K562 (cell line): ENCODE measurements around the gene KDM2A.

Experiments
- CBFB ChIP-seq: sonication (generic); formaldehyde crosslinking; IDR thresholded peaks from 2 replicates; pipeline ENCODE4 v1.4.0; 2020; ENCODE audit warnings: mild to moderate bottlenecking, missing genetic modification reagents
- CXXC5 ChIP-seq: fragments of 250-450 bp; sonication (Bioruptor Pico); IDR thresholded peaks from 2 replicates; pipeline ENCODE4 v1.8.0; 2022; ENCODE audit warnings: inconsistent platforms, mild to moderate bottlenecking, moderate library complexity
- KLF6 ChIP-seq: fragments of 250-450 bp; sonication (Bioruptor Pico); IDR thresholded peaks from 2 replicates; pipeline ENCODE4 v1.4.0; 2020; ENCODE audit warnings: mild to moderate bottlenecking, moderate library complexity, borderline replicate concordance
- L3MBTL2 ChIP-seq: fragments of 450-650 bp; IDR thresholded peaks from 2 replicates; pipeline ENCODE4 v1.6.1; 2016; ENCODE audit warnings: mild to moderate bottlenecking, moderate library complexity
- POLR2A ChIP-seq: fragments of 450-650 bp; conservative IDR thresholded peaks from 2 replicates; pipeline ENCODE4 v1.6.1; 2016
- RBM22 ChIP-seq: fragments of 200-400 bp; formaldehyde crosslinking; IDR thresholded peaks from 2 replicates; pipeline ENCODE4 v1.6.1; 2018; ENCODE audit warnings: low read length, low read depth; ENCODE audit not compliant: poor library complexity, severe bottlenecking
- SREBF2 ChIP-seq: sonication (generic); formaldehyde crosslinking; IDR thresholded peaks from 2 replicates; pipeline ENCODE4 v1.4.0; 2020; ENCODE audit warnings: mild to moderate bottlenecking, missing genetic modification reagents
- ZNF584 ChIP-seq: fragments of 200-800 bp; sonication (Bioruptor generic); IDR thresholded peaks from 2 replicates; pipeline ENCODE4 v1.6.1; 2016; ENCODE audit warnings: low read depth, mild to moderate bottlenecking, missing genetic modification characterization, missing compliant biosample characterization
- TF ChIP-seq, protein P1 (sequence below): fragments of 150-350 bp; conservative IDR thresholded peaks from 2 replicates; pipeline ENCODE4 v1.6.1; 2014; ENCODE audit warnings: low read length
- TF ChIP-seq, protein P2 (sequence below): sonication (generic); formaldehyde crosslinking; IDR thresholded peaks from 2 replicates; pipeline ENCODE4 v1.8.1; 2023; ENCODE audit warnings: mild to moderate bottlenecking, missing genetic modification reagents, moderate library complexity

DNA sequence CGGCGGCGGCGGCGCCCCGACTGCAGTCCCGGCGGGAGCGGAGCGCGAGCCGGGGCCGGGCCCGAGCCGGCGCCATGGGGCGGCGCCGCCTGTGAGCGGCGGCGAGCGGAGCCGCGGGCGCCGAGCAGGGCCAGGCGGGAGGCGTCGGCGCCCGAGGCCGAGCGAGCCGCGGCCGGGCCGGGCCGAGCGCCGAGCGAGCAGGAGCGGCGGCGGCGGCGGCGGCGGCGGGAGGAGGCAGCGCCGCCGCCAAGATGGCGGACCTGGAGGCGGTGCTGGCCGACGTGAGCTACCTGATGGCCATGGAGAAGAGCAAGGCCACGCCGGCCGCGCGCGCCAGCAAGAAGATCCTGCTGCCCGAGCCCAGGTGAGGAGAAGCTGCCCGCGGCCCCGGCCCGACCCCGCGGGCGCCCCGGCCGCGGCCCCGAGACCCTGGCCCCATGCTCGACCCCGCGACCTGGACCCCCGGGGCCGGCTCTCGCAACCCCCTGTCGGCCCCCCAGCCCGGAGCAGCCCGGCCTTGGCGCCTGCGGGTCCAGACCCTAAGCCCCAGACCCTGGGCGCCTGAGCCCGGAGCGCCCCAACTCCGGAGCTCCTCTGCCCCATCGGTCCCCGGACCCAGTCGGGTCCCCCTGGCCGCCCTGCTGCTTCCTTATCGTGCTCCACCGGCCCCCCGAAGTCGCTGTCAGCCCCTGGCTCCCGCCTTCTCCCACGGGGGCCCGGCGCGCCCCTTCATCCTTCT lies 147.6 kb downstream of the KDM2A start, which contains the start of gene GRK2:
- TF ChIP-seq SREBF2 (CRISPR knock-in tag) = no peak
- TF ChIP-seq CBFB (CRISPR knock-in tag) = no peak
- TF ChIP-seq, protein P1, sequence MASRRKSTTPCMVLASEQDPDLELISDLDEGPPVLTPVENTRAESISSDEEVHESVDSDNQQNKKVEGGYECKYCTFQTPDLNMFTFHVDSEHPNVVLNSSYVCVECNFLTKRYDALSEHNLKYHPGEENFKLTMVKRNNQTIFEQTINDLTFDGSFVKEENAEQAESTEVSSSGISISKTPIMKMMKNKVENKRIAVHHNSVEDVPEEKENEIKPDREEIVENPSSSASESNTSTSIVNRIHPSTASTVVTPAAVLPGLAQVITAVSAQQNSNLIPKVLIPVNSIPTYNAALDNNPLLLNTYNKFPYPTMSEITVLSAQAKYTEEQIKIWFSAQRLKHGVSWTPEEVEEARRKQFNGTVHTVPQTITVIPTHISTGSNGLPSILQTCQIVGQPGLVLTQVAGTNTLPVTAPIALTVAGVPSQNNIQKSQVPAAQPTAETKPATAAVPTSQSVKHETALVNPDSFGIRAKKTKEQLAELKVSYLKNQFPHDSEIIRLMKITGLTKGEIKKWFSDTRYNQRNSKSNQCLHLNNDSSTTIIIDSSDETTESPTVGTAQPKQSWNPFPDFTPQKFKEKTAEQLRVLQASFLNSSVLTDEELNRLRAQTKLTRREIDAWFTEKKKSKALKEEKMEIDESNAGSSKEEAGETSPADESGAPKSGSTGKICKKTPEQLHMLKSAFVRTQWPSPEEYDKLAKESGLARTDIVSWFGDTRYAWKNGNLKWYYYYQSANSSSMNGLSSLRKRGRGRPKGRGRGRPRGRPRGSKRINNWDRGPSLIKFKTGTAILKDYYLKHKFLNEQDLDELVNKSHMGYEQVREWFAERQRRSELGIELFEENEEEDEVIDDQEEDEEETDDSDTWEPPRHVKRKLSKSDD = no peak
- no peak for TF ChIP-seq CXXC5
- TF ChIP-seq POLR2A = no peak
- TF ChIP-seq, protein P2, sequence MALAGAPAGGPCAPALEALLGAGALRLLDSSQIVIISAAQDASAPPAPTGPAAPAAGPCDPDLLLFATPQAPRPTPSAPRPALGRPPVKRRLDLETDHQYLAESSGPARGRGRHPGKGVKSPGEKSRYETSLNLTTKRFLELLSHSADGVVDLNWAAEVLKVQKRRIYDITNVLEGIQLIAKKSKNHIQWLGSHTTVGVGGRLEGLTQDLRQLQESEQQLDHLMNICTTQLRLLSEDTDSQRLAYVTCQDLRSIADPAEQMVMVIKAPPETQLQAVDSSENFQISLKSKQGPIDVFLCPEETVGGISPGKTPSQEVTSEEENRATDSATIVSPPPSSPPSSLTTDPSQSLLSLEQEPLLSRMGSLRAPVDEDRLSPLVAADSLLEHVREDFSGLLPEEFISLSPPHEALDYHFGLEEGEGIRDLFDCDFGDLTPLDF (CRISPR knock-in tag) = no peak
- no peak for TF ChIP-seq L3MBTL2
- TF ChIP-seq ZNF584 (CRISPR knock-in tag) = no peak
- TF ChIP-seq RBM22 = no peak
- no peak for TF ChIP-seq KLF6
